Measurements from ENCODE around the gene G3BP1.
"Not testable (repeated sequence)": the region's sequence is repeated elsewhere in the genome, so short reads cannot be mapped to it uniquely, and the experiment has no call there.

Gene G3BP1

GRCh38 chr5:151771259-151772028 is at the start of gene G3BP1:
TSS of gene G3BP1 (plus strand) at chr5:151771954. CDS start at chr5:151786621, 14,667 bp downstream.
- Histone ChIP-seq H3K9ac (ENCODE audit: low read length) (peak within 1 kb of the TSS; percentile 85), H3K9me3 (ENCODE audit: low read length) (no peaks in the 10 kb centered on the region), H3K27ac (ENCODE audit: low read depth, low read length) (peak within 1 kb of the TSS; percentile 85), H3K4me3 (ENCODE audit: low read depth in 1 of 2, low read length in 2 of 2) (peak within 1 kb of the TSS; percentile 75 to 97), H3K36me3 (ENCODE audit: insufficient read depth, low read length) (no peaks in the 10 kb centered on the region), H3K4me1 (ENCODE audit: insufficient read depth, low read length) (peaks cover 37% of the 10 kb centered on the region), H3K27me3 (ENCODE audit: control insufficient read depth in 1 of 2, insufficient read depth in 2 of 2, low read length in 2 of 2) (no peaks in the 10 kb centered on the region)

GRCh38 chr5:151722546-151722945 is 49.2 kb upstream of the G3BP1 start:
- Histone ChIP-seq H3K4me1 (ENCODE audit: insufficient read depth, low read length) (peaks cover 12% of the 10 kb centered on the region), H3K9me3 (ENCODE audit: low read length) (no peaks in the 10 kb centered on the region), H3K36me3 (ENCODE audit: insufficient read depth, low read length) (no peaks in the 10 kb centered on the region), H3K27ac (ENCODE audit: low read depth, low read length) (no peak overlapping the region), H3K9ac (ENCODE audit: low read length) (no peak overlapping the region), H3K27me3 (ENCODE audit: control insufficient read depth in 1 of 2, insufficient read depth in 2 of 2, low read length in 2 of 2) (no peaks in the 10 kb centered on the region), H3K4me3 (ENCODE audit: low read depth in 1 of 2, low read length in 2 of 2) (no peak overlapping the region)

GRCh38 chr5:151724360-151724759 is 47.4 kb upstream of the G3BP1 start:
- H3K27ac ChIP-seq (ENCODE audit: low read depth, low read length) = no peak overlapping the region
- no peaks in the 10 kb centered on the region for H3K36me3 ChIP-seq (ENCODE audit: insufficient read depth, low read length)
- no peaks in the 10 kb centered on the region for H3K4me1 ChIP-seq (ENCODE audit: insufficient read depth, low read length)

GRCh38 chr5:151729597-151729996 is 42.2 kb upstream of the G3BP1 start:
- H3K9ac ChIP-seq (ENCODE audit: low read length); H3K9me3 ChIP-seq (ENCODE audit: low read length); H3K27ac ChIP-seq (ENCODE audit: low read depth, low read length): not testable (repeated sequence)

More at GRCh38 chr5:151724360-151724759, 47.4 kb upstream of the G3BP1 start:
- H3K4me3 ChIP-seq (ENCODE audit: low read depth in 1 of 2, low read length in 2 of 2) = no peak overlapping the region
- no peaks in the 10 kb centered on the region for H3K9me3 ChIP-seq (ENCODE audit: low read length)
- no peaks in the 10 kb centered on the region for H3K27me3 ChIP-seq (ENCODE audit: control insufficient read depth in 1 of 2, insufficient read depth in 2 of 2, low read length in 2 of 2)
- H3K9ac ChIP-seq (ENCODE audit: low read length) = no peak overlapping the region

GRCh38 chr5:151730381-151730780 is 41.4 kb upstream of the G3BP1 start:
- no peak overlapping the region for H3K27ac ChIP-seq (ENCODE audit: low read depth, low read length)
- no peaks in the 10 kb centered on the region for H3K4me1 ChIP-seq (ENCODE audit: insufficient read depth, low read length)
- H3K27me3 ChIP-seq (ENCODE audit: control insufficient read depth in 1 of 2, insufficient read depth in 2 of 2, low read length in 2 of 2) = no peaks in the 10 kb centered on the region
- H3K9ac ChIP-seq (ENCODE audit: low read length) = no peak overlapping the region
- H3K4me3 ChIP-seq (ENCODE audit: low read depth in 1 of 2, low read length in 2 of 2) = no peak overlapping the region
- H3K9me3 ChIP-seq (ENCODE audit: low read length) = no peaks in the 10 kb centered on the region
- H3K36me3 ChIP-seq (ENCODE audit: insufficient read depth, low read length) = no peaks in the 10 kb centered on the region

More at GRCh38 chr5:151729597-151729996, 42.2 kb upstream of the G3BP1 start:
- not testable (repeated sequence) for H3K4me1 ChIP-seq (ENCODE audit: insufficient read depth, low read length); H3K4me3 ChIP-seq (ENCODE audit: low read depth in 1 of 2, low read length in 2 of 2); H3K27me3 ChIP-seq (ENCODE audit: control insufficient read depth in 1 of 2, insufficient read depth in 2 of 2, low read length in 2 of 2); H3K36me3 ChIP-seq (ENCODE audit: insufficient read depth, low read length)

GRCh38 chr5:151733358-151734063 is 38.2 kb upstream of the G3BP1 start:
- no peaks in the 10 kb centered on the region for H3K27me3 ChIP-seq (ENCODE audit: control insufficient read depth in 1 of 2, insufficient read depth in 2 of 2, low read length in 2 of 2)
- no peak overlapping the region for H3K4me3 ChIP-seq (ENCODE audit: low read depth in 1 of 2, low read length in 2 of 2)
- no peaks in the 10 kb centered on the region for H3K9me3 ChIP-seq (ENCODE audit: low read length)
- H3K9ac ChIP-seq (ENCODE audit: low read length) = no peak overlapping the region
- H3K36me3 ChIP-seq (ENCODE audit: insufficient read depth, low read length) = no peaks in the 10 kb centered on the region
- no peaks in the 10 kb centered on the region for H3K4me1 ChIP-seq (ENCODE audit: insufficient read depth, low read length)
- no peak overlapping the region for H3K27ac ChIP-seq (ENCODE audit: low read depth, low read length)

GRCh38 chr5:151734064-151734408 is 37.7 kb upstream of the G3BP1 start:
- Histone ChIP-seq H3K27ac (ENCODE audit: low read depth, low read length) (no peak overlapping the region), H3K4me1 (ENCODE audit: insufficient read depth, low read length) (no peaks in the 10 kb centered on the region), H3K4me3 (ENCODE audit: low read depth in 1 of 2, low read length in 2 of 2) (no peak overlapping the region), H3K36me3 (ENCODE audit: insufficient read depth, low read length) (no peaks in the 10 kb centered on the region), H3K9ac (ENCODE audit: low read length) (no peak overlapping the region), H3K9me3 (ENCODE audit: low read length) (no peaks in the 10 kb centered on the region), H3K27me3 (ENCODE audit: control insufficient read depth in 1 of 2, insufficient read depth in 2 of 2, low read length in 2 of 2) (no peaks in the 10 kb centered on the region)

GRCh38 chr5:151735646-151736045 is 36.1 kb upstream of the G3BP1 start:
- Histone ChIP-seq H3K9ac (ENCODE audit: low read length) (no peak overlapping the region), H3K36me3 (ENCODE audit: insufficient read depth, low read length) (no peaks in the 10 kb centered on the region), H3K27me3 (ENCODE audit: control insufficient read depth in 1 of 2, insufficient read depth in 2 of 2, low read length in 2 of 2) (no peaks in the 10 kb centered on the region), H3K27ac (ENCODE audit: low read depth, low read length) (no peak overlapping the region), H3K4me1 (ENCODE audit: insufficient read depth, low read length) (peaks cover 14% of the 10 kb centered on the region), H3K9me3 (ENCODE audit: low read length) (no peaks in the 10 kb centered on the region), H3K4me3 (ENCODE audit: low read depth in 1 of 2, low read length in 2 of 2) (no peak overlapping the region)

- no peak overlapping the region for H3K27ac ChIP-seq (ENCODE audit: low read depth, low read length)
- no peaks in the 10 kb centered on the region for H3K9me3 ChIP-seq (ENCODE audit: low read length)
- H3K9ac ChIP-seq (ENCODE audit: low read length) = no peak overlapping the region
- H3K36me3 ChIP-seq (ENCODE audit: insufficient read depth, low read length) = no peaks in the 10 kb centered on the region
- no peaks in the 10 kb centered on the region for H3K27me3 ChIP-seq (ENCODE audit: control insufficient read depth in 1 of 2, insufficient read depth in 2 of 2, low read length in 2 of 2)
- H3K4me3 ChIP-seq (ENCODE audit: low read depth in 1 of 2, low read length in 2 of 2) = no peak overlapping the region
- H3K4me1 ChIP-seq (ENCODE audit: insufficient read depth, low read length) = peaks cover 19% of the 10 kb centered on the region
These were observed 34.3 kb upstream of the G3BP1 start for GRCh38 chr5:151737431-151737830.

GRCh38 chr5:151738125-151738848 is 33.5 kb upstream of the G3BP1 start:
- Histone ChIP-seq H3K27me3 (ENCODE audit: control insufficient read depth in 1 of 2, insufficient read depth in 2 of 2, low read length in 2 of 2) (no peaks in the 10 kb centered on the region), H3K27ac (ENCODE audit: low read depth, low read length) (no peak overlapping the region), H3K9ac (ENCODE audit: low read length) (no peak overlapping the region), H3K9me3 (ENCODE audit: low read length) (no peaks in the 10 kb centered on the region), H3K36me3 (ENCODE audit: insufficient read depth, low read length) (no peaks in the 10 kb centered on the region), H3K4me1 (ENCODE audit: insufficient read depth, low read length) (peaks cover 19% of the 10 kb centered on the region), H3K4me3 (ENCODE audit: low read depth in 1 of 2, low read length in 2 of 2) (no peak overlapping the region)

GRCh38 chr5:151739395-151739794 is 32.4 kb upstream of the G3BP1 start:
- Histone ChIP-seq H3K36me3 (ENCODE audit: insufficient read depth, low read length) (peaks cover 3% of the 10 kb centered on the region), H3K4me3 (ENCODE audit: low read depth in 1 of 2, low read length in 2 of 2) (no peak overlapping the region), H3K27ac (ENCODE audit: low read depth, low read length) (peak overlapping the region; percentile 30), H3K9ac (ENCODE audit: low read length) (no peak overlapping the region), H3K9me3 (ENCODE audit: low read length) (no peaks in the 10 kb centered on the region), H3K4me1 (ENCODE audit: insufficient read depth, low read length) (peaks cover 19% of the 10 kb centered on the region), H3K27me3 (ENCODE audit: control insufficient read depth in 1 of 2, insufficient read depth in 2 of 2, low read length in 2 of 2) (no peaks in the 10 kb centered on the region)

Measured in muscle layer of colon (tissue), 2 donors.